GM23338 (cell line): ENCODE data around the gene GPRC5C. TPM values are rescaled to one million over a fixed set of nuclear protein-coding genes. Genes with fewer than 3 reads are reported as not detected.

Source experiments
- ATAC-seq: fragments of 200-7000 bp; cut with Tn5 transposase; 3 replicates; pipeline ENCODE4 v1.9.1; 2020
- DNase-seq: peaks from one replicate; pipeline ENCODE4 v3.0.0-alpha.2; 2015; ENCODE audit warnings: low spot score
- H2AFZ ChIP-seq: fragments of 200-600 bp; sonication (generic); 2 replicates; pipeline ENCODE4 v1.8.0; 2016; ENCODE audit warnings: antibody characterized with exemption, mild to moderate bottlenecking, moderate library complexity
- H3F3A ChIP-seq: fragments of 200-600 bp; sonication (generic); replicated peaks from 2 replicates; pipeline ENCODE4 v1.8.0; 2017; ENCODE audit warnings: antibody characterized with exemption, mixed run types, low read depth
- H3K27ac ChIP-seq: fragments of 200-600 bp; sonication (generic); 2 replicates; pipeline ENCODE4 v1.6.1; 2016; ENCODE audit warnings: low read depth
- H3K27me3 ChIP-seq: fragments of 200-600 bp; sonication (generic); 2 replicates; pipeline ENCODE4 v1.8.0; 2016; ENCODE audit warnings: mild to moderate bottlenecking, mixed run types, moderate library complexity; ENCODE audit not compliant: insufficient read depth
- H3K36me3 ChIP-seq: fragments of 200-600 bp; sonication (generic); 2 replicates; pipeline ENCODE4 v1.8.0; 2016; ENCODE audit warnings: mild to moderate bottlenecking; ENCODE audit not compliant: insufficient read depth
- H3K4me1 ChIP-seq: fragments of 200-600 bp; sonication (generic); 2 replicates; pipeline ENCODE4 v1.8.0; 2016; ENCODE audit warnings: mild to moderate bottlenecking, moderate library complexity; ENCODE audit not compliant: insufficient read depth
- H3K4me2 ChIP-seq: fragments of 200-600 bp; sonication (generic); 2 replicates; pipeline ENCODE4 v1.7.1; 2017; ENCODE audit warnings: mixed run types
- H3K4me3 ChIP-seq: fragments of 200-600 bp; sonication (generic); 2 replicates; pipeline ENCODE4 v1.6.1; 2016; ENCODE audit warnings: mixed run types
- H3K79me2 ChIP-seq: fragments of 200-600 bp; sonication (generic); replicated peaks from 2 replicates; pipeline ENCODE4 v1.8.0; 2017; ENCODE audit warnings: mild to moderate bottlenecking; ENCODE audit not compliant: insufficient read depth
- H3K9me2 ChIP-seq: fragments of 200-600 bp; sonication (generic); 2 replicates; pipeline ENCODE4 v1.8.0; 2017; ENCODE audit not compliant: insufficient read depth
- H4K20me1 ChIP-seq: fragments of 200-600 bp; sonication (generic); replicated peaks from 2 replicates; pipeline ENCODE4 v1.8.0; 2017; ENCODE audit warnings: mild to moderate bottlenecking; ENCODE audit not compliant: insufficient read depth
- H3K27ac Mint-ChIP-seq: 2 replicates; pipeline ENCODE4 v1.8.0; 2020; ENCODE audit warnings: inconsistent platforms, mild to moderate bottlenecking, moderate library complexity, mixed read lengths
- H3K27me3 Mint-ChIP-seq: 3 replicates; pipeline ENCODE4 v1.8.0; 2022; ENCODE audit warnings: low read depth, mild to moderate bottlenecking, moderate library complexity, mixed read lengths, inconsistent platforms; ENCODE audit not compliant: insufficient read depth, poor library complexity
- H3K36me3 Mint-ChIP-seq: 3 replicates; pipeline ENCODE4 v1.8.0; 2021; ENCODE audit warnings: low read depth, mild to moderate bottlenecking, inconsistent platforms, moderate library complexity, mixed read lengths
- H3K4me1 Mint-ChIP-seq: 3 replicates; pipeline ENCODE4 v1.8.0; 2020; ENCODE audit warnings: mild to moderate bottlenecking, inconsistent platforms, mixed read lengths
- H3K4me3 Mint-ChIP-seq: 3 replicates; pipeline ENCODE4 v1.8.0; 2021; ENCODE audit warnings: moderate library complexity, mild to moderate bottlenecking, inconsistent platforms, mixed read lengths
- H3K9me3 Mint-ChIP-seq: 3 replicates; pipeline ENCODE4 v1.8.0; 2020; ENCODE audit warnings: moderate library complexity, mild to moderate bottlenecking, inconsistent platforms, mixed read lengths
- CREB1 ChIP-seq: fragments of 250-450 bp; sonication (Bioruptor Pico); IDR thresholded peaks from 2 replicates; pipeline ENCODE4 v1.5.0; 2020; ENCODE audit warnings: low read depth, mild to moderate bottlenecking, moderate library complexity
- CTCF ChIP-seq, 2 experiments: fragments of 200-600 bp in 1 of 2; sonication (generic) in 1 of 2; conservative IDR thresholded peaks; 2 replicates each; pipeline versions ENCODE4 v1.5.1 to v1.6.1; 2016 to 2017; ENCODE audit warnings: antibody characterized with exemption in 2 of 2, low read depth in 2 of 2, mild to moderate bottlenecking in 2 of 2, moderate library complexity in 1 of 2
- EZH2 ChIP-seq: fragments of 200-600 bp; sonication (generic); IDR thresholded peaks from one replicate; pipeline ENCODE4 v1.8.0; 2017; ENCODE audit warnings: antibody characterized with exemption, mild to moderate bottlenecking, low read depth; ENCODE audit not compliant: unreplicated experiment
- NANOG ChIP-seq: IDR thresholded peaks from 2 replicates; pipeline ENCODE4 v1.6.1; 2016; ENCODE audit warnings: antibody characterized with exemption, borderline replicate concordance
- POLR2AphosphoS5 ChIP-seq: IDR thresholded peaks from 2 replicates; pipeline ENCODE4 v1.6.1; 2016; ENCODE audit warnings: antibody characterized with exemption, low read depth
- ZNF331 ChIP-seq: fragments of 250-450 bp; sonication (Bioruptor Pico); IDR thresholded peaks from 2 replicates; pipeline ENCODE4 v1.5.0; 2020; ENCODE audit warnings: low read depth, mild to moderate bottlenecking, moderate library complexity
- ZNF462 ChIP-seq: fragments of 250-450 bp; sonication (Bioruptor Pico); IDR thresholded peaks from 2 replicates; pipeline ENCODE4 v1.5.0; 2020; ENCODE audit warnings: mild to moderate bottlenecking, moderate library complexity
- polyA plus RNA-seq: library from polyadenylated mRNA; unstranded; fragments of >200 nt; fragmentation: Nextera tagmentation; extraction: Ambion mirVana; gene quantifications from 2 replicates; pipeline ENCODE4 v1.2.1, GENCODE V29; 2016
- total RNA-seq: library from RNA; depleted of rRNA; stranded (reverse); fragments of >200 nt; shearing (Covaris generic); gene quantifications from 2 replicates; pipeline ENCODE4 v1.2.3, GENCODE V29; 2014

GPRC5C gene
- total and polyA plus RNA-seq, 2 experiments from 2014 or later, result 9.0 to 22.4 TPM

DNA sequence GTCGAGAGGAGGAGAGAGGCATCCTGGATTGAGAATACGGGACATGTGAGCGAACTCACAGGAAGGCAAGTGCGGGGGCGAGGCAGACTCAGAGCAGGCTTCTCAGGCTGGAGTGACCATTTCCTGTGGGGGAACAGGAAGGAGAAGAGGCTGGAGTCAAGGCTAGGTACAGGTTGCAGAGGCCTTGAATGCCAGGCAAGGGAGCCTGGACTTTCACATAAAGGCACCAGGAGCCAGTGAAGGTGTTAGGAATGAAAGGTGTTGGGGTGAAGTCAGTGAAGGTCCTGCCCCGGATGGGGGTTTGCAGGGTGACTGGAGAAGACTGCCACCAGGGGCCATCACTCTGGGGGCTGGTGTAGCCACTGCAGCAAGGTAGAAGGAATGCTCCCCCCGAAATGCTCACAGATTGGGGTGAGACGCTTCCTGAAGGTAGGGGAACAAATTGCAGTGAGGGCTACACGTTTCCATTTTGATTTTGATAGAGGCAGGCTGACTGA lies 5.3 kb upstream of the GPRC5C start:
- no peak overlapping the region for H3K27ac ChIP-seq
- H3K4me2 ChIP-seq, result 0 out of 2 replicates have a peak overlapping the region, but pooled peaks have one; percentile 20
- no peaks in the 10 kb centered on the region for H3K36me3 ChIP-seq
- TF ChIP-seq ZNF331, result no peak
- no peaks in the 10 kb centered on the region for H3K79me2 ChIP-seq
- Mint-ChIP-seq H3K4me3 (peak overlapping the region; percentile 13; the same call in 1 of the 3 replicates), H3K27me3 (peaks cover 29% of the 10 kb centered on the region), H3K27ac (no peak overlapping the region), H3K9me3 (peaks cover 6% of the 10 kb centered on the region; the same call in 2 of the 3 replicates), H3K4me1 (peaks cover 31% of the 10 kb centered on the region), H3K36me3 (no peaks in the 10 kb centered on the region; the same call in 1 of the 3 replicates)
- DNase-seq, result peak; percentile 36
- peak overlapping the region; percentile 18; the same call in 1 of the 2 replicates for H2AFZ ChIP-seq
- peaks cover 22% of the 10 kb centered on the region for H3K4me1 ChIP-seq
- no peak for ATAC-seq
- no peaks in the 10 kb centered on the region for H3K9me2 ChIP-seq
- 0 out of 2 replicates have a peak, but pooled peaks cover 9% of the 10 kb centered on the region for H3F3A ChIP-seq
- H4K20me1 ChIP-seq, result no peaks in the 10 kb centered on the region
- H3K27me3 ChIP-seq, result peaks cover 23% of the 10 kb centered on the region
- no peak overlapping the region for H3K4me3 ChIP-seq

DNA sequence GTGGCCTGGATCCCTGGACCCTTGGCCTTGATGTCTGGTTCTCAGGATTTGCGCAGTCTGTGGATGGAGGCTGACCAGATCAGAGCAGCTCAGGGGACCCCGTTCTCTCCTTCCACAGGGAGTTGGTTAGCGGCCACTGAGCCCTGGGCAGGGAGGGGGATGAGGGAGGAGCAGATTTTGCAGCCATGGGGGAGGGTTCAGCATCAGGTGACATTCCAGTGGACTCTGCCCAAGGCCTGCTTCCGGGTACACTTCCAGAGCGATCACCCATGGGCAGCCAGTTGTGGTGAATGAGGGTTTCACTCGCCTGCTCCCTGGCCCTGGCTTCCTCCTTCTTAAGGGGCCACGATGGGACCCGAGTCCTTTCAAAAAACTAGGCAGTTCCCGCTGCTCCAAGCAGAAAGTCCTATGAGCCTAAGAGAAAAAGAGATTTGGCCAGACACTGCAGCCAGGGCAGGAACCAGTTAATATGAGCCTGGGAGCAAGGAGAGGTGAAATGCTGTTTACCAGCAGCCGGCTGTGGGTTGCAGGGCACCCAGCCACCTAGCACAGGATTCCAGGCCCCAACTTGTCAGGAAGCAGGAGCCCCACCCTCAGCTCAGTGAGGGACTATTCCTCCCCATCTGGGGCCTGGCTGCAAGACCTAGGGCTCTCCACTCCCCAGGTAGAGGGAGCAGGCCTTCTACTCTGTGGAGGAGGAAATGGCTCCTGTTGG lies 4.7 kb upstream of the GPRC5C start:
- H3K27ac ChIP-seq, result no peak overlapping the region
- H3K9me2 ChIP-seq, result no peaks in the 10 kb centered on the region
- 0 out of 2 replicates have a peak, but pooled peaks cover 9% of the 10 kb centered on the region for H3F3A ChIP-seq
- H3K4me3 ChIP-seq, result no peak overlapping the region
- Mint-ChIP-seq H3K4me3 (no peak overlapping the region), H3K4me1 (peaks cover 31% of the 10 kb centered on the region), H3K36me3 (no peaks in the 10 kb centered on the region; the same call in 1 of the 3 replicates), H3K9me3 (peaks cover 6% of the 10 kb centered on the region; the same call in 2 of the 3 replicates), H3K27ac (no peak overlapping the region), H3K27me3 (peaks cover 33% of the 10 kb centered on the region)
- peak overlapping the region; percentile 51; the same call in 1 of the 2 replicates for H3K4me2 ChIP-seq
- H2AFZ ChIP-seq, result peak overlapping the region; percentile 18; the same call in 1 of the 2 replicates
- no peaks in the 10 kb centered on the region for H3K79me2 ChIP-seq
- TF ChIP-seq CREB1 (CRISPR knock-in tag) (no peak), EZH2 (no peak), CTCF (conservative IDR thresholded peaks at IDR 0.05; ENCODE audit: low read depth in 2 of 2) (no peak), NANOG (no peak), POLR2AphosphoS5 (no peak), ZNF462 (CRISPR knock-in tag) (no peak)
- no peak; the same call in 2 of the 3 replicates for ATAC-seq
- no peaks in the 10 kb centered on the region for H4K20me1 ChIP-seq
- DNase-seq, result peak; percentile 36
- no peaks in the 10 kb centered on the region for H3K36me3 ChIP-seq
- H3K4me1 ChIP-seq, result peaks cover 22% of the 10 kb centered on the region
- H3K27me3 ChIP-seq, result peaks cover 25% of the 10 kb centered on the region
